ENCODE results near the gene ANKMY1. TPM values are rescaled to one million over a fixed set of nuclear protein-coding genes. Genes with fewer than 3 reads are reported as not detected.

ANKMY1 gene
- total and polyA plus RNA-seq, 2 of the 8 experiments (the other 6 are each of a cell fraction or from before 2014, with no cell fraction given), result 4.5 to 4.8 TPM

GRCh38 chr2:240532031-240532775 is 25.6 kb downstream of the ANKMY1 start (continued):
- TF ChIP-seq CHD7 (IDR thresholded peaks at IDR 0.05; ENCODE audit: insufficient replicate concordance, low read length), result no peak
- no peak for TF ChIP-seq NANOG (IDR thresholded peaks at IDR 0.05; ENCODE audit: insufficient read depth, low read depth, low read length, poor library complexity, severe bottlenecking)
- TF ChIP-seq SIRT6 (IDR thresholded peaks at IDR 0.05; ENCODE audit: low read length), result no peak
